GM18907 (cell line): ENCODE results near the gene MMP11.

ENCODE experiments used
- ATAC-seq: cut with Tn5 transposase; IDR thresholded peaks from one replicate; pipeline ENCODE4 v1.9.1; 2021; ENCODE audit warnings: mild to moderate bottlenecking, moderate library complexity; ENCODE audit not compliant: unreplicated experiment

Gene MMP11

DNA sequence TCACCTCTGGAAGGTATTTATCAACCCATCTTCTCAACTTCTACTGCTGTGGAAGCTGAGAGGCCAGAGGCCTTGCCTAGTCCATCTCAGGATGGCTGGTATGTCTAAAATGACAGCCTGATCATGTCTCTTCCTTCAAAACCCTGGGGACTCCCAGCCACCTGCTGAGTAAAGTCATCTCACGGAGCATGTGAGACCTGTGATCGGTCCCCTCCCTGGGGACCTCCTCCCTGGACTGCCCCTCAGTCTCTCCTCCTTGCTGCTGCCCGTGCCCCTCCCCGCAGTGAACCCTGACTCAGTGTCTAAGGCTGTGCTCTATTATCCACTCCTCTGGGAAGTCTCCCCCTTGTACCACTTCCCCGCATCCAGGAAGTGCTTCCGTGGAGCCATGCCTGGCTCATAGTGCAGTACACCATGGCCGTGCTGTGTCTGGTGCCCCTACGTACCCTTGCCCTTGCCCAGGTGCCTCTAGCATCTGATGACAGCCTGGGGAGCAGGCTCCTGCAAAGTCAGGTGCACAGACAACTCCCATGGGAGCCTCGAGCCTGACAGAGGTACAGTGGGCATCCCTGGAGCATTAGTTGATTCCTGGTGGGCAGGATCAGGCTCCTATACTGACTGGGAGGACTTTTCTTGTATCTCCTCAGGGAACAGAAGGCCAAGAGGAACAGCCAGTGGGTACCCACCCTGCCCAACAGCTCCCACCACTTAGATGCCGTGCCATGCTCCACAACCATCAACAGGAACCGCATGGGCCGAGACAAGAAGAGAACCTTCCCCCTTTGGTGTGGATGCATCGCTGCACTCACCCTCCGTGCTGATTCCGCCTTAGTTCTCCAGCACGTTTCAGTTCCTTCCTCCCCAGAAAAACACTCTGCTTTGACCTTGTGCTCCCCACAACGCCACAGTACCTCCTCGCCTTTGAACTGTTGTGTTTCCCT lies 27.9 kb downstream of the MMP11 start:
- peak; percentile 69 for ATAC-seq

DNA sequence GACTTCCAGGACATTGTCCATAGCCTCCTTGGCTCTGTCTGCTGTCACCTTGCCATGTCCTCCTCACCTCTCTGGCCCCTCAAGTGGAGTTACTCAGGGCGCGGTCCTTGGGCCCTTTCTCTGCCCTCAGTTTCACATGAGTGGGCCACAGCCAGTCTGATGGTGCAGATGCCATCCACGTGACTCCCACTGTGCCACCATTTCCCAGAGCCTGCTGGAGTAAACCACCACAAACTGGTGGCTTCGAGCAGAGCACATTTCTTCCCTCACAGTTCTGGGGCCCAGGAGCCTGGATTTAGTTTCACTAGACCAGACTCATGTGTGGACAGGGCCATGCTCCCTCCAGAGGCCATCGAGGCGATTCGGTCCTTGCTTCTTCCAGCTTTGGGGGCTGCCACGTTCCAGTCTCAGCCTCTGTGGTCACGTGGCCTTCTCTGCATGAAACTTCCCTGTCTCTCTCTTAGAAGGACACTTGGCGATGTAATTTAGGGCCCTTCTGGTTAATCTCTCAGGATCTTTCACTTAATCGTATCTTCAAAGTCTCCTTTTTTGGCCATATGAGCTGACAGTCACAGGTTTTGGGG lies 28.7 kb downstream of the MMP11 start:
- ATAC-seq, result no peak

DNA sequence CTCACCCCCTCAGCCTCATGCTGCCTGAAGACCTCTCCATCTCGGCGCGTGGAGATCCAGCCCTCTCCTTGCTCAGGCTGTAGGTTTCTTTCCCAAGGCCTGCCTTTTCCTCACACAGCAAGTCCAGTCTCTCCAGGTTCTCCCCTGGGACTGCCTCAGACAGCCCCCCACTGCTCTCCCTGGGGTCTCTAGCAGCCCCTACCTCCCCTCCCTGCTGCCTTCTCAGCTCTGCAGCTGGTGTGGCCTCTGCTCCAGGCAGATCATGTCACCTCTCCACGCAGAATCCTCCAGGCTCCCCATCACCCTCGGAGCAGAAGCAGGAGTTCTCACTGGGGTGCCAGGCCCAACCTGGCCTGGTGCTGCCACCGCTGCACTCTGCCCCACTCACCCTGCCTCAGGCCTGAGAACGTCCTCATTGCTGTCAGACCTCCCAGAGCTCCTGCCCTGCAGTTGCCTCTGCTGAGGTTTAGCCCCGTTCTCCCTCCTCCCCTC lies 29.3 kb downstream of the MMP11 start:
- no peak for ATAC-seq

DNA sequence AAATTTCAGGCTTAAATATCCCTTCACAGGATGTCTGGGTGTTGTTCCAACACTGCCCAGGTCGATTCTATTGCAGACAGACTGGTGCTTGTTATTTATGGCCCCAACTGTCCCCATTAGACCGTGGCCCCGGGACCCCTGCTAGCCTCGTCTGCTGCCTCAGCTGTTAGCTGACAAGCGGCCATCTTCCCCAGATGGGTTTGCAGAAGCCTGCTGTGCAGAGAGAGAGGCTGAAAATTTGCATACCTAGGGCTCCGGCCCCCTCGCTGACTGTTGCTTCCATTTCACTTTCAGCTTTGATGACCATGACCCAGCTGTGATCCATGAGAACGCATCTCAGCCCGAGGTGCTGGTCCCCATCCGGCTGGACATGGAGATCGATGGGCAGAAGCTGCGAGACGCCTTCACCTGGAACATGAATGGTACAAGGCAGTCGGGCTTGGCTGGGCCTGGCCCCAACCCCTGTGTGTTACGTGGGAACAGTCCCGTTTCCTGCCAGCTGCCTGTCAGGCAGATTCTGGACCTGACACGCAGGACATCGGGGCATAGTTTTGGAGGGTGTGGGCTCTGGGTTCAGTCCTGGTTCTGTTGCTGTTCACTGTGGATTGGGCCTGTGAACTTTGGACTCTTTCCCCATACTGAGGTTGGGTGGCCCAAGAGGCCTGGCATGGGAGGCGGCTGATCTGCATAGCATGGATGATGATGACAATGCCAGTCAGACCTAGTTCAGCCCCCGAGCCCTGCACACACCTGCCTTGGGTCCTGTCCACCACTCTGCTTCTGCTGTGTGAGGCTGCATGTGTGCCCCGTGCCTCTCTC lies 30.6 kb downstream of the MMP11 start:
- no peak for ATAC-seq

DNA sequence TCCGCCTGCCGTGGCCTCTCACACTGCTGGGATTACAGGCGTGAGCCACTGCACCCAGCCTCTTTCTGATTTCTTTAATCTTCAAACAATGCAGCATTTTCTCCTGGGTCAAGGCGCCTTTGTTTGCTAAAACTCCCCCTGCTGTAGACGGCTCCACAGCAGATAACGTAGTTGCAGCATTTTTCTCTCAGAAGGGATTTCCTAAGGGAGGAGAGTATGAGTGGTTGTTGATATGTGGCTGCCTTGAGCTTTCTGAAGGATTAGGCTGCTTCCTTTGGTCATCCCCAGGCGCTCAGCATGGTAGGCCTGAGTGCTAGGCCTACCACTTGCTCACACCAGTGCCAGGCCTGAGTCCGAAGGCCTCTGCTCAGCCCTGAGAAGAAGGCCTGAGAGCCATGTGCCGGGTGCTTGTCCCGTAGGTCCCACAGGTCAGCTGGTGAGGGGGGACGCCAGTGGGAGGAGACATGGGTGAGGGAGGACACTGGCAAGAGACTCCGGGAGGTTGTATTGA lies 32.2 kb downstream of the MMP11 start:
- no peak for ATAC-seq

DNA sequence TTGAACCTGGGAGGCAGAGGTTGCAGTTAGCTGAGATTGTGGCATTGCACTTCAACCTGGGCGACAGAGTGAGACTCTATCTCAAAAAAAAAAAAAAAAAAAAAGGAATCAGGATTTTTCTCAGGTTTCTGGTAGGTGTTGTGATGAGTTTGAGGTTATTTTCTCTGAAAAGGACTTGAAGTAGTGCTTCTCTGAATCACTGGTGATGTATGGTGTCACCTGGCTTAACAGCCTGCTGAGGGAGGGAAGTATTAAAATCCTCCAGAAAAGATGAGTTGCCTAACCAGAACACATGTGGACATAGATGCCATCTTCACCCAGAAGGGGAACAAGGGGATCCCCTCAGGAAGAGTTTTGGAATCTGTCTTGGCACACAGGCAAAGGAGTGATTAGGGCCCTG lies 34.2 kb downstream of the MMP11 start:
- no peak for ATAC-seq

DNA sequence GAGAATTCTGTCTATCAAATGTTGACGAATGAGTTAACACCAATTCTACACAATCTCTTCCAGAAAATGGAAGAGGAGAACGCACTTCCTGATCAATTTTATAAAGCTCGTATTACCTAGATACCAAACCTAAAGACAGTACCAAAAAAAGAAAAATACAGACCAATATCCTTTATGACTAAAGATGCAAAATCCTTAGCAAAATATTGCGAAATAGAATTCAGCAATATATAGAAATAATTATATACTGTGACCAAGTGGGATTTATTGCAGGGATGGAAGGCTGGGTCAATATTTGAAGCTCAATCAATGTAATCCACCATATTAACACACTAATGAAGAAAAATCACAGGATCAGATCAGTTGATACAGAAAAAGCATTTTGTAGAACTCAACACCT lies 39.7 kb downstream of the MMP11 start:
- ATAC-seq, result no peak

DNA sequence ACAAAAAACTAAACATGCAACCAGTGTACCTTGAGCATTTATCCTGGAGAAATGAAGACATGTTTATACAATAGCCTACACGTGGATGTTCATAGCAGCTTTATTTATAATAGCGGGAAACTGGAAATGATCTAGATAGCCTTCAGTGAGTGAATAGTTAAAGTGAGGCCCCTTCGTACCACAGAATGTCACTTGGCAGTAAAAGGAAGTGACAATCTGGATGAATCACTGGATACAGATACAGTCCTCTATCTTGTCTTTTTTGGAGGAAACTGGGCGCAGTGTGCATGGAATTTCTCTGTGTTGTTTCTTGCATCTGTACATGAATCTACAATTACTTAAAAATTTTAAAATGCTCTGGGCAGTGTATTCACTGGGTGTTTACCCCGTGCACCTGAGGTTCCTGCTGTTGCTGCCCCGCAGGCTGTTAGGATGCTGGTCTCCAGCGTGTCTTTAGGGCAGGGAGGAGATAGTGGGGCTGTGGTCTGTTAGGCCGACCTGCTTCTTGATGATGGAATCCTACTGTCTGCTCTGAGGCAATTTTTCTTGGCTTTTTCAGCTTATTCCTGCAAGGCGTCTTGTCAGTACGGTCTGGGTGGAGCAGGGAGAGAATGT lies 43.0 kb downstream of the MMP11 start:
- no peak for ATAC-seq

DNA sequence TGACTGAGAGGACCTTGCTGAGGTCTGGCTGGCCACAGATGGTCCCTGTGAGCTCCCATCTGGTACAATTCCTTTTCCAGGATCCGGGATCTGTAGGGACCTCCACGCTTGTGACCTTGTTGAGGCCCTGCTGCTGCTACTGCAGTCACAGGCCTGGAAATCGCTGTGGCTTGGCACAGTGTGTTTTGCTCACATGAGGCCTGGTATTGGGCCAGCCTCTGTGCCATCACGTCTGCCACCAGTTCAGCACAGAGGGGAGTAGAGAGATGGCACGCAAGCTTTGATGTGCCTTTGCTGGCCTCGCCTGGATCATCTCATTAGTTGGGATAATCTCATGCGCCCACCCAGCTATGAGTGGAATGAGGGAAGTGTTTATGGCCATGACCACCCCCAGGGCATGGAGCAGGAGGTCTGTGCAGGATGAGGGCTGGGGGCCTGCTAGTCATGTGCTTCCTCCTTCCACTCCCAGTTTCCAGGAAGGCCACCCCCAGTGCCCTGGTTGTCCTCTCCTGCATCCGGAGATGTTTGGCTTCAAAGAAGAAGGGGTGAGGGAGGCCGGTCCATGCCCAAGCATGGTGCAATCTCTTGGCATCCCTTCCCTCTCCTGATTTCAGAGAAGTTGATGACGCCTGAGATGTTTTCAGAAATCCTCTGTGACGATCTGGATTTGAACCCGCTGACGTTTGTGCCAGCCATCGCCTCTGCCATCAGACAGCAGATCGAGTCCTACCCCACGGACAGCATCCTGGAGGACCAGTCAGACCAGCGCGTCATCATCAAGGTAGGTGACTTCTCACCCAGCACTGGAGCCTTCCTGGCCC lies 43.7 kb downstream of the MMP11 start:
- ATAC-seq, result no peak

DNA sequence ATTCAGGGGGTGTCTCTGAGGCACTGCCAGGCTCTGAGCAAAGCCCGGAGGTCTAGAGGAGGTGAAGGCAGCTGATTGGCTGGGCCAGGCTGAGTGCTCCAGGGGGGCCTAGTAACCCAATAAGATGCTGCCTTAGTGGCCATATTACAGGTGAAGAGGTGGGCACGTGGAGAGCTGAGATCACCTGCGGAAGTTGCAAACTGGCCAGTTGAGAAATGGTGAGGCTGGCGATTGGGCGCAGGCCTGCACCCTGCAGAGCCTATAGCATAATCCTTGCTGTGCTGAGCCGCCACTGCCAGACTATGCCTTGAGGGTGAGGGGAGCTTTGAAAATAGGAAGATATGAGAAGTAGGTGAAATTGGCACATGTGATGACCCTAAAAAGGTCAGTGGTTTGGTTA lies 44.5 kb downstream of the MMP11 start:
- ATAC-seq, result no peak

DNA sequence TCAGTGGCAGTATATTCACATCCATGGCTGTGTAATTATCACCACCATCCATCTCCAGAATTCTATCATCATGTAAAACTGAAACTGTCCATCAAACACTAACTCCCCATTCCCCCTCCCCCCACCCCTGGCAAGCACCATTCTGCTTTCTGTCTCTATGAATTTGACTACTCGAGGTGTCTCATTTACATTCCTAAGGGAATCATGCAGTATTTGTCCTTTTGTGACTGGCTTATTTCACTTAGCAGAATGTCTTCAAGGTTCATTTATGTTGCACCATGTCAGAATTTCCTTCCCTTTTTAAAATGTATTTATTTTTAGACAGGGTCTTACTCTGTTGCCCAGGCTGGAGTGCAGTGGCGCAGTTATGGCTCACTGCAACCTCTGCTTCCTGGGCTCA lies 45.9 kb downstream of the MMP11 start:
- ATAC-seq, result no peak

DNA sequence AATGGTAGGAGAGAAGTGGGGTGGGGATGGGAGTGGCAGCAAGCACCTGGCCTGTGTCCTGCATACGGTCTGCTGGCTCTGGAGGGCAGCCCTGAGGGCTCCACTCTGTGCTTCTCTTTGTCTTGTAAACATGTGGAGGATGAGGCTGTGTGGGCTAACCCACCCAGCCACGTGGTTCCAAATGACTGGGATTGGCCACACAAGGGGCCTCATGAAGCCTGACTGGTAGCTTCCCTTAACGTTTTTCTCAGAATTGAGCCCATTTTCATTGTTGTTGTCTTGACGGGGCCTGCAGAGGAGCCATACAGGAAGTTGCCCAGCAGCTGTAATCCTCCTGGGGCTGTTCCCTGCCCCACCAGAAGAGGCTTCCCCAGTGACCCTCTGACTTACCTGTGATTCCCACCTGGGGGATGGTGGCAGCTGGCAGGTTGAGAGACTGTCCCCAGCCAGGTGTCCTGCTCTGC lies 48.1 kb downstream of the MMP11 start:
- ATAC-seq, result no peak

DNA sequence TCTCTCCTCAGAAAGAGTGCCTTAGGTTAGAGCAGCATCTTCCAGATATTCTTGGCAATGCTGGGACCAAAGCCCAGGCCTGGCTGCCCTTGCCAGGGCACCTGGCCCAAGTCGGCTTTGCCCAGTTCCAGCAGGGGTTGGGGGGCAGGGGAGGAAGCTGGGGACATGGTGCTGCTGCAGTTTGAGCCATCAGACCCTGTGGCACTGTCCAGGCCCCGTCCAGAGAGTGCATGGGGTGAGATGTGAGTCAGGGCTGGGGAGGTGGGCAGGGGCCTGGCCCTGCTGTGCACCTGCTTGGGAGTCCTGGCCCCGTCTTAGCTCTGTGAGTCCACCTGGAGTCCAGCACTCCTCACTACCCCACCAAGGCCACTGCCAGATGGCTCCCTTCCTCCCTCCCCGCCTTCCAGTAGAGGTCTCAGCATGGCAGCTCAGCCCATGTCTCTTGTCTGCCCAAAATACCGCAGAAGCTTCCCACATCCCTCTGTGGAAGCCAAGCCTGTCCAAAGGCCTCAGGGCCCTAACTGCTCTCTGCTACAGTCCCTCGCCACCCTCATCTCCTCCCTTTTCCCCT lies 49.5 kb downstream of the MMP11 start:
- no peak for ATAC-seq

DNA sequence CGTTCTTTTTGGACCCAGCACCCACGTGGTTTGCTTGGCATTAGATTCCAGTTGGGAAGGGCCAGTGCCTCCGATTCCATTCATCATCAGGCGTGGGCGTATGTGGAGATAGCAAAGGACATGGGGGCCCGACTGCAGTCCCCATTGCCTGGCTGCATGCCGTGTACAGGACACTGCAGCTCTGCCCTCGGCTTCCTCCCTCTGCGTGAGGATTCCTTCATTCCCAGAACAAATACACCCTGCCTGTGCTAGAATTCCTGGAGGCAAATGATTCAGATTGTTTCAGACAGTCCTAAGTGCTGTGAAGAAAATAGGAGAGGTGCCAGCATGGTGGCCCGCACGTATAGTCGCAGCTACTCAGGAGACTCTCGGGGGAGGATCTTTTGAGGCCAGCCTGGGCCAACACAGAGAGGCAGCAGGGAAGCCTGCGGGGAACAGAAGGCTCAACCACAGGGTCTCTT lies 50.7 kb downstream of the MMP11 start:
- no peak for ATAC-seq

DNA sequence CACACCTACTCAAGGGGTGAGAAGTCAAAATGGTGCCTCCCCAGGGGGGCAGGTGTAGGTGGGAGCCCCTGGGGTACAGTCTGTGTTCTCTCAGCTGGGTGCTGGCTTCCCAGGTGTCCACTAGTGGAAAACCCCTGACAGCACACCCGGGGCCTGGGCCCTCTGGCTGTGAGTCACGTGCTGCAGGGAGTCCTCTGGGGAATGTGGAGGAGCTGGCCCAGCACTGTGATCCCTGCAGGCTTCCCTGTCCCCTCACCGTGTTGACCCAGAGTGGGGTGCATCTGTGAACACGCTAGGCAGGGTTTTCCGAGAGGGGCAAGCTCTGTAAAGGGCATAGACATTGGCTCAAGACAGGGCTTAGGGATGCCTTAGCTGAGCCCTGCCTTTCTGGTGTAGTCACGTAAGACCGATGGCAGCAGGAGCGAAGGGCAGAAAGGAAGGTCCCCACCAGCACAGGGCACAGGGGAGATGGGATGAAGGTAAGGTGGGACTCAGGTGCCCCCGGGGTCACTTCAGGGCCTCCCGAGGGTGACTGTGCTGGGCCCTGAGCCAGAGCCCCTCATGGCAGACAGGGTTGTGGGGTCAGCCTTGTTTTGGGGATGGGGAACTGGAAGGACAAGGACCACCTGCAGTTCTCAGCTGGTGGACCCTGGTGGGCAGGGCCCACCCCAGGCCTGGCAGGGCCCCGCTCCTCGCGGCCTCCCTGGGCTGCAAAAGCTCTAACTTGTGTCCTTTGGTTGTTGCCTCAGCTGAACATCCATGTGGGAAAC lies 52.0 kb downstream of the MMP11 start:
- no peak for ATAC-seq

DNA sequence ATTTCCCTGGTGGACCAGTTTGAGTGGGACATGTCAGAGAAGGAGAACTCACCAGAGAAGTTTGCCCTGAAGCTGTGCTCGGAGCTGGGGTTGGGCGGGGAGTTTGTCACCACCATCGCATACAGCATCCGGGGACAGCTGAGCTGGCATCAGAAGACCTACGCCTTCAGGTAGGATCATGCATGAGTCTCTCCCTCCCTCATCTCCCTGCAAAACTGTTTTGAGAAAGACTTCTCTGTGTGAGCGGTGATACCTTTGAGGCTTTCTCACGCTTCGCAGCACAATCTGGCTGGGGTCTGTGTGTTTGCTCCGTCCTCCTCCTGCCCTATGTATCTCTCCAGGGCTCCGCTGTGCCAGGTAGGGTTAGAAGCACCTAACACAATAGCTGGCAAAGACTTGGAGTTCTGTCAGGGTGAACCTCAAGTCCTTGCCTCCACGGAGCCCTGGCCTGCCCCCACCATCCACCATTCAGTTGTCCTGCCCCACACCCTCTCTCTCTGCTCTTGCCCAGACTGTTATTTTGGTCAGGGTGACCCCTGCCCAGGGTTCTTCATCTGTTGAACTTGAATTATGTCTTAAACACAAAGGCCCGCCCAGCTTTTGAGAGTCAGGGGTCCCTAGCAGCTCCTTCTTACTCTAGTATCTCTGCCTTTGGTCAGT lies 52.7 kb downstream of the MMP11 start:
- ATAC-seq, result no peak

DNA sequence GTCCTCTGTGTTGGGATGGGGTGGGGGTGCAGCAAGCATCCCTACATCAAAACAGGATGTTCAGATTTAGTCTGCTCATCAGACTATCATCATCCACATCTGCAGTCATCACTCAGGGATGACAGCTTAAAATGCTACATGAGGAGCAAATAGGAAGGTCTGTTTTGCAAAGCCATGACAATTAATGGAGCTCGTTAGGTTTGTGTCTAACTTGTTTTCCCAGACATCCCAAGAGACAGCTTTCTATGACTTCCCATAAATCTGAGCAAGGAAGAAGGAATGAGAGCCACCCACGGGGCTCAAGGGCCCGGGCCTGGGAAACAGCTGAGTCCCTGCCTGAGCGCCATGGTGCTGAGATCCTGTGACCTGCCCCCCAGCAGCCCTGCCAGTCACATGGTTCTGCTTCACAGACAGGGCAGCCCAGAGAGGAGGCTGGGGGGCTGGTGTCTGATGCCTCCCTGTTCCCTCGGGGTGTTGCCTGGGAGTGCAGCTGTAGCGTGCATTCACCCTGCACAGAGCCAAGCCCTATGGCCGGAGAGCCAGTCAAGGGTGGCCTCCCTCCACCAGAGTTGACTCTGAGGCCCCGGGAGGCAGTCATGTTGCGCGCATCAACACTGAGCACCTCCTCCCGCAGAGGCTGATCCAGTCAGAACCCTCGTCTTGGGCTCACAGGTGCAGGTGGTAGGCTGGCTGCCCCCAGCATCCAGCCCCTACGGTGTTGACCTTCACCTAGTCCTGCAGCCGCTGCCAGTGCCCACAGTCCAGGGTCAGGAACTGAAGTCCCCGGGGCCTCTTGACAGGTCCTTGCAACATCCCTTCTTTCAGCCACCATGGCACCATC lies 54.1 kb downstream of the MMP11 start:
- no peak for ATAC-seq
